SK-N-SH (cell line): ENCODE results near the gene DAGLA. TPM values are rescaled to one million over a fixed set of nuclear protein-coding genes. Genes with fewer than 3 reads are reported as not detected.

Experiments
- CTCF ChIA-PET: fragments of 300-600, 350-600 bp; formaldehyde crosslinking; extraction: SDS; loops from one replicate; lab custom pipeline; 2021; lab: Yijun Ruan, JAX
- POLR2A ChIA-PET: fragments of 350-600 bp; sonication (Branson Sonifier 250); formaldehyde crosslinking; extraction: SDS; loops from one replicate; lab custom pipeline; 2020; ENCODE audit warnings: antibody characterized with exemption, inconsistent platforms; lab: Yijun Ruan, JAX
- DNase-seq: peaks from one replicate; pipeline ENCODE4 v3.0.0; 2012
- H2AFZ ChIP-seq: fragments of 200-600 bp; sonication (generic); 2 replicates; pipeline ENCODE4 v1.8.1; 2016; ENCODE audit warnings: antibody characterized with exemption, mild to moderate bottlenecking, low read depth
- H3F3A ChIP-seq: fragments of 200-600 bp; sonication (generic); replicated peaks from 2 replicates; pipeline ENCODE3; 2016; ENCODE audit warnings: antibody characterized with exemption, mild to moderate bottlenecking; ENCODE audit not compliant: insufficient read depth
- H3K27ac ChIP-seq, 2 experiments: fragments of 200-500 bp in 1 of 2; fragments of 200-600 bp in 1 of 2; sonication (Bioruptor generic) in 1 of 2; sonication (generic), shearing (Covaris generic) in 1 of 2; 2 replicates each; pipeline versions ENCODE4 v1.5.1 to v1.6.1; 2014 to 2016; ENCODE audit warnings: low read depth in 2 of 2, inconsistent platforms in 1 of 2, low read length in 1 of 2, mild to moderate bottlenecking in 1 of 2, mixed read lengths in 1 of 2
- H3K27me3 ChIP-seq: fragments of 200-600 bp; sonication (generic), shearing (Covaris generic); 2 replicates; pipeline ENCODE4 v1.6.1; 2016; ENCODE audit warnings: mixed run types; ENCODE audit not compliant: insufficient read depth
- H3K36me3 ChIP-seq, 2 experiments: fragments of 200-500 bp in 1 of 2; fragments of 200-600 bp in 1 of 2; sonication (Bioruptor generic) in 1 of 2; sonication (generic) in 1 of 2; replicated peaks in 1 of 2; 2 replicates each; pipeline versions ENCODE3 to v1.5.1; 2014 to 2016; ENCODE audit warnings: low read length in 1 of 2, mild to moderate bottlenecking in 1 of 2; ENCODE audit not compliant: insufficient read depth in 2 of 2, control insufficient read depth in 1 of 2
- H3K4me1 ChIP-seq, 2 experiments: fragments of 200-500 bp in 1 of 2; fragments of 200-600 bp in 1 of 2; sonication (Bioruptor generic) in 1 of 2; sonication (generic), shearing (Covaris generic) in 1 of 2; 2 replicates each; pipeline versions ENCODE4 v1.5.1 to v1.6.1; 2014 to 2016; ENCODE audit warnings: low read depth in 1 of 2, low read length in 1 of 2, mixed run types in 1 of 2; ENCODE audit not compliant: insufficient read depth in 2 of 2, control insufficient read depth in 1 of 2
- H3K4me2 ChIP-seq: fragments of 200-600 bp; sonication (generic), shearing (Covaris generic); 2 replicates; pipeline ENCODE4 v1.6.1; 2017; ENCODE audit warnings: mixed run types
- H3K4me3 ChIP-seq, 2 experiments: fragments of 200-500 bp in 1 of 2; fragments of 200-600 bp in 1 of 2; sonication (Bioruptor generic) in 1 of 2; sonication (generic), shearing (Covaris generic) in 1 of 2; 2 replicates each; pipeline versions ENCODE4 v1.5.1 to v1.8.1; 2014 to 2016; ENCODE audit warnings: low read depth in 2 of 2, inconsistent platforms in 1 of 2, low read length in 1 of 2, mild to moderate bottlenecking in 1 of 2, mixed read lengths in 1 of 2, moderate library complexity in 1 of 2
- H3K79me2 ChIP-seq: fragments of 200-600 bp; sonication (generic); 2 replicates; pipeline ENCODE4 v1.8.1; 2017; ENCODE audit warnings: mild to moderate bottlenecking; ENCODE audit not compliant: insufficient read depth
- H3K9ac ChIP-seq: fragments of 200-600 bp; sonication (generic); 2 replicates; pipeline ENCODE4 v1.6.1; 2017; ENCODE audit warnings: mixed run types
- H3K9me2 ChIP-seq: fragments of 200-600 bp; sonication (generic); 2 replicates; pipeline ENCODE4 v1.6.1; 2017; ENCODE audit warnings: mixed run types
- H3K9me3 ChIP-seq: fragments of 200-600 bp; sonication (generic); 2 replicates; pipeline ENCODE4 v1.6.1; 2017; ENCODE audit warnings: mixed run types, mild to moderate bottlenecking, moderate library complexity
- H4K20me1 ChIP-seq: fragments of 200-600 bp; sonication (generic); 2 replicates; pipeline ENCODE4 v1.6.1; 2017; ENCODE audit warnings: mild to moderate bottlenecking, mixed run types; ENCODE audit not compliant: insufficient read depth
- CHD2 ChIP-seq: fragments of 150-350 bp; IDR thresholded peaks from 2 replicates; pipeline ENCODE4 v1.6.1; 2018; ENCODE audit warnings: low read length; ENCODE audit not compliant: partially characterized antibody
- EP300 ChIP-seq, 2 experiments: IDR thresholded peaks; 2 replicates each; pipeline versions ENCODE4 v1.4.0 to v1.6.1; 2012; ENCODE audit warnings: borderline replicate concordance in 1 of 2, low read depth in 1 of 2, low read length in 1 of 2
- EZH2phosphoT487 ChIP-seq: fragments of 200-600 bp; sonication (generic); IDR thresholded peaks from 2 replicates; pipeline ENCODE4 v1.6.1; 2017; ENCODE audit warnings: low read depth, mixed run types, mild to moderate bottlenecking, antibody characterized with exemption, moderate library complexity, borderline replicate concordance
- FOSL2 ChIP-seq: IDR thresholded peaks from 2 replicates; pipeline ENCODE4 v1.4.0; 2012; ENCODE audit warnings: low read depth, mild to moderate bottlenecking, moderate library complexity, borderline replicate concordance
- FOXJ3 ChIP-seq: sonication (generic); formaldehyde crosslinking; IDR thresholded peaks from 2 replicates; pipeline ENCODE4 v1.5.1; 2020; ENCODE audit warnings: mild to moderate bottlenecking, missing genetic modification reagents
- FOXM1 ChIP-seq: IDR thresholded peaks from 2 replicates; pipeline ENCODE4 v1.4.0; 2012; ENCODE audit warnings: low read depth, mild to moderate bottlenecking
- GABPA ChIP-seq: IDR thresholded peaks from 2 replicates; pipeline ENCODE4 v1.4.0; 2012; ENCODE audit warnings: low read depth, mild to moderate bottlenecking
- GATA2 ChIP-seq: sonication (generic); formaldehyde crosslinking; IDR thresholded peaks from 2 replicates; pipeline ENCODE4 v1.5.0; 2020; ENCODE audit warnings: mild to moderate bottlenecking, missing genetic modification reagents
- JUND ChIP-seq: IDR thresholded peaks from 2 replicates; pipeline ENCODE4 v1.4.0; 2012
- MAX ChIP-seq: IDR thresholded peaks from 2 replicates; pipeline ENCODE4 v1.4.0; 2012; ENCODE audit warnings: low read depth
- MEF2A ChIP-seq: IDR thresholded peaks from 2 replicates; pipeline ENCODE4 v1.4.0; 2012; ENCODE audit warnings: low read depth, borderline replicate concordance
- MXI1 ChIP-seq: IDR thresholded peaks from 2 replicates; pipeline ENCODE4 v1.6.1; 2012; ENCODE audit warnings: mild to moderate bottlenecking, low read depth, low read length, improper control_type of control experiment
- NRF1 ChIP-seq: IDR thresholded peaks from 2 replicates; pipeline ENCODE4 v1.6.1; 2012; ENCODE audit warnings: low read depth, mild to moderate bottlenecking, low read length
- PBX3 ChIP-seq: IDR thresholded peaks from 2 replicates; pipeline ENCODE4; 2012
- RAD21 ChIP-seq: IDR thresholded peaks from 2 replicates; pipeline ENCODE4 v1.6.1; 2012; ENCODE audit warnings: mild to moderate bottlenecking, low read length
- RXRA ChIP-seq: IDR thresholded peaks from 2 replicates; pipeline ENCODE4 v1.4.0; 2012; ENCODE audit warnings: low read depth, mild to moderate bottlenecking, borderline replicate concordance
- SIN3A ChIP-seq: IDR thresholded peaks from 2 replicates; pipeline ENCODE4 v1.6.1; 2012; ENCODE audit warnings: low read depth, mild to moderate bottlenecking, low read length, moderate library complexity, borderline replicate concordance
- SMC3 ChIP-seq: IDR thresholded peaks from 2 replicates; pipeline ENCODE4 v1.6.1; 2012; ENCODE audit warnings: low read depth, low read length, improper control_type of control experiment
- TAF1 ChIP-seq: IDR thresholded peaks from 2 replicates; pipeline ENCODE4 v1.6.1; 2012; ENCODE audit warnings: low read depth, mild to moderate bottlenecking, low read length, moderate library complexity, borderline replicate concordance
- USF1 ChIP-seq: IDR thresholded peaks from 2 replicates; pipeline ENCODE4 v1.4.0; 2012; ENCODE audit warnings: low read depth, borderline replicate concordance
- ZBTB33 ChIP-seq: IDR thresholded peaks from 2 replicates; pipeline ENCODE4 v1.4.0; 2012; ENCODE audit warnings: low read depth, borderline replicate concordance
- WGBS: methylation state at CpG from one replicate; pipeline ENCODE4 v1.1.6; 2017; ENCODE audit warnings: low lambda C conversion rate; 5-methylcytosine and 5-hydroxymethylcytosine counted together
- polyA plus RNA-seq, 3 experiments: library from polyadenylated mRNA; depleted of rRNA; stranded (reverse); fragments of >200 nt; gene quantifications; 2 replicates each; pipeline ENCODE4 v1.2.3, GENCODE V29; 2012

The DAGLA gene
- polyA plus RNA-seq, 1 of the 3 experiments (the other 2 are of a cell fraction), result 3.3 TPM

GRCh38 chr11:61669417-61669816 lies 10.8 kb upstream of the DAGLA start:
- Histone ChIP-seq H3K9me3 (no peaks in the 10 kb centered on the region), H3F3A (no peaks in the 10 kb centered on the region), H3K79me2 (no peaks in the 10 kb centered on the region), H3K9me2 (no peaks in the 10 kb centered on the region), H3K4me3 (no peak overlapping the region), H4K20me1 (no peaks in the 10 kb centered on the region), H3K9ac (no peak overlapping the region), H3K27ac (no peak overlapping the region), H3K36me3 (no peaks in the 10 kb centered on the region), H3K4me1 (no peaks in the 10 kb centered on the region), H2AFZ (no peak overlapping the region), H3K4me2 (no peak overlapping the region), H3K27me3 (peaks cover 11% of the 10 kb centered on the region)
- WGBS, result 48% methylated on average over 4 of the region's 4 CpGs
- ChIA-PET CTCF (interaction anchor here (0.8 to 4.0 kb wide), 3 partner anchors 14 to 78 kb away, joined by 3 to 15 read pairs (median 4); no protein-coding TSS in a partner anchor), POLR2A (no interaction called here)
- TF ChIP-seq GABPA (no peak), GATA2 (CRISPR knock-in tag) (no peak), SIN3A (no peak), EP300 (IDR thresholded peaks at IDR 0.05; ENCODE audit: borderline replicate concordance in 1 of 2, low read depth in 1 of 2, low read length in 1 of 2) (no peak), USF1 (no peak), ZBTB33 (no peak), MEF2A (no peak), TAF1 (no peak), FOXJ3 (CRISPR knock-in tag) (no peak), MXI1 (no peak), MAX (no peak), EZH2phosphoT487 (no peak), JUND (no peak), FOSL2 (no peak)
- DNase-seq, result no peak

- no peak for DNase-seq
- ChIA-PET POLR2A (no interaction called here), CTCF (interaction anchor here (1.0 to 1.1 kb wide), 3 partner anchors 27 to 106 kb away, joined by 3 to 4 read pairs (median 3); no protein-coding TSS in a partner anchor)
- no peaks in the 10 kb centered on the region for H3K9me2 ChIP-seq
- H3K4me3 ChIP-seq, result no peak overlapping the region
- no peaks in the 10 kb centered on the region for H3K9me3 ChIP-seq
- no peak overlapping the region for H3K4me2 ChIP-seq
- H4K20me1 ChIP-seq, result no peaks in the 10 kb centered on the region
- H3K79me2 ChIP-seq, result no peaks in the 10 kb centered on the region
- H2AFZ ChIP-seq, result no peak overlapping the region
- H3K36me3 ChIP-seq, result no peaks in the 10 kb centered on the region
- H3K4me1 ChIP-seq, result no peaks in the 10 kb centered on the region
- no peak overlapping the region for H3K27ac ChIP-seq
- WGBS, result 96% methylated on average over 2 of the region's 2 CpGs
- H3K27me3 ChIP-seq, result peaks cover 23% of the 10 kb centered on the region
- no peaks in the 10 kb centered on the region for H3F3A ChIP-seq
- no peak overlapping the region for H3K9ac ChIP-seq
- TF ChIP-seq RXRA (no peak), SMC3 (no peak), CHD2 (no peak), TAF1 (no peak), FOXJ3 (CRISPR knock-in tag) (no peak), MAX (no peak), EP300 (IDR thresholded peaks at IDR 0.05; ENCODE audit: borderline replicate concordance in 1 of 2, low read depth in 1 of 2, low read length in 1 of 2) (no peak), NRF1 (no peak), PBX3 (no peak), MXI1 (no peak), FOXM1 (no peak), GATA2 (CRISPR knock-in tag) (no peak), USF1 (no peak), FOSL2 (no peak), RAD21 (no peak)
These were observed 9.6 kb upstream of the DAGLA start for GRCh38 chr11:61670626-61671025.
